ENCODE data around the gene BET1.

The BET1 gene

DNA sequence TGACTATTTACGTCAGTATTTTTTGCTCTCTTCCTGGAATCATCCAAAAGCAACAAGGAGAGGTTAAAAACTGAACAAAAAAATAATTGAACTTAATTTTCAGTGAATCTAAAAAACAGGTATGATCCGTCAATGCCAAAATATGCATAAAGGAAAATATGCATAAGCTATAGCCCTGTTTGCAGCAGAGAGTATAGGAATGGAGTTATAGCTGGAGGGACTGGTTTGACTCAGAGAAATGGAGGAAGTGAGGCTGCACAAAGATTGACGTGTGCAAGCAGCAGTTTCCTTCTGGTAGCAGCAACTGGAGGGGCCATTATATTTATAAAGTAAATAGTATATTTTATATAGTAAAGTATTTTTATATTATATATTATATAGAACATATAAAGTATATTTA is 45.5 kb downstream of the BET1 start:
- no peak for DNase-seq (ENCODE audit: low read depth in 3 of 3, low spot score in 1 of 3)

DNA sequence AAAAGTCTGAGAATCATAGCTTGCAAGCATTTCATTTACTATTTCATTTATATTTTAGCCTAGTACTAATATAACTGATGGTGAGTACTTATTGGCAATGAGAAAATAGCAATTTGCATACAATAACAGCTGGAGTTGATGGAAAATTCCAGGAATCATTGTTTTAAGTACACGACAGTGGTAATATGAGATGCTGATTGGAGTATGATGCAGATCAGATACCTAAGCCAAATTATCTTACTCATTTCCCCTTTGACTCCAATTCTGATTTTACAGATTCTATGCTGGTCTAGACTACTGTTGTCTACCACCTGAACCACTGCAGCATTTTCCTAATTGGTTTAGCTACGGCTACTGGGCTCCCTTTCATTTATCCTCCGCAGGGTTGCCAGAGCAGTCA is 45.9 kb downstream of the BET1 start:
- DNase-seq (ENCODE audit: low read depth in 3 of 3, low spot score in 1 of 3), result no peak

DNA sequence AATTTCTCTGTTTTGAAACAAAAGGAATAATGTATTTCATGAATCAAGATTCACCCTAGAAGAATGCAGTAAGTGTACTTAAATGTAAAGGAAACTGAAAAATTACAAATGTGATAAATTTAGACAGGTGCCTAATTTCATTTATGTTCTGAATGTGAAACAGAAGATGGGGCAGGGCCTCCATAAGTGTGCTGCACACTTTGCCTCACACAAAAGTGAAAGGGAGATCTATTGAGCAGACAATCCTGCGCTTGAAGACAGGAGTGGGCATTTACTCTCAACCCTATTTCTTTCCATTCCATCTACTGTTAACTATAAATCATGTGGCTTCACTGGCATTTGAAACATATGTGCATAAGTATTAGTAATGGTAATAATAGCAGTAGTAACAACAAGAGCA is 46.4 kb downstream of the BET1 start:
- no peak for DNase-seq (ENCODE audit: low read depth in 3 of 3, low spot score in 1 of 3)

DNA sequence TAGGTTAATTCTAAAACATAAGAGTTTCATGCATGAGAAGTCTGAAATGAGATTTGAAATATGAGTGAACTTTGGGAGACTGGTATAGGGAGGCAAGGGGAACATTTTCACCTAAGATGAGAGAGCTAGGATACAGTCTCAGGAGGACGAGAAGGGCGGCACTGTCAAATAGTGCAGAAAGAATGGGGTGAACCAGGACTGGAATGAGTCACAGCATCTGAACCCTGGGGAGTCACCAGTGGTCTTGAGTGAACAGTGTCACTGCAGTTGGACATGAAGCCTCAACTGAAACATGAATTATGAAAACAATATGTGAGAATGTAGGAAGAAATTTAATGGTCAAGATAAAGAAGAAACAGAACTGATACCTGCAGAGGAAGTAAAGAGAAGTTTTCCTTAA is 48.9 kb downstream of the BET1 start:
- DNase-seq (ENCODE audit: low read depth in 3 of 3, low spot score in 1 of 3), result no peak

DNA sequence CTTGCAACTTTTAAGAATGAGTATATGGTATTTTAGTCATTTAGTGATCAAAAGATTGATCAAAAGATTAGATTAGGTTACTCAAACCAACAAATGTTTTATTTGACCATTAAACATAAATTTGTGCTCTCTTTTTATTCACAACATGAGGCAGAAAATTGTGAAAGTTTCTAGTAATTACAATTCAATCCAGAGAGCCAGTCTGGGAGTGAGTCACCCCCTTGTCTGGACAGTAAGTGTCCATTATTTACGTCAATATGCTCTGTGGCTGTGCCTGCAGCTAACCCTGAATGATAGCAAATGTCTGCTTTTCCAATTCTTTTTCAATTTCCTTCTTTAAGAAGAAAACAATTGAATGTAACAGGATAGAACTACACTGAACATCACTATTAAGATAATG is 54.7 kb downstream of the BET1 start:
- DNase-seq (ENCODE audit: low read depth in 3 of 3, low spot score in 1 of 3), result no peak

DNA sequence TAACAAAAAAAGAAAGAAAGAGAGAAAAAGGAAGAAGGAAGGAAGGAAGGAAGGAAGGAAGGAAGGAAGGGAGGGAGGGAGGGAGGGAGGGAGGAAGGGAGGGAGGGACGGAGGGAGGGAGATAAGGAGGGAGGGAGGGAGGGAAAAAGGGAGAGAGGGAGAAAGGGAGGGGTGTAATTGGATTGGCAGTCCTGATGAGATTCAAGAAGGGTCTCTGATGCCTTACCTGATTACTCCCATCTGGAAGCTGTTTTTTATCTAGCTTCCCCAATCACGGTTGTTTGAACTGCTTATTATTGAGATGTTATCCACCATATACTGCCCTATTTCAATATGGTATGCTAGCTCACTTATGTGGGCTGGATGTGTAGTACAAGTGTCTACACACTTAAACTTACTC is 55.3 kb downstream of the BET1 start:
- DNase-seq (ENCODE audit: low read depth in 3 of 3, low spot score in 1 of 3), result no peak

DNA sequence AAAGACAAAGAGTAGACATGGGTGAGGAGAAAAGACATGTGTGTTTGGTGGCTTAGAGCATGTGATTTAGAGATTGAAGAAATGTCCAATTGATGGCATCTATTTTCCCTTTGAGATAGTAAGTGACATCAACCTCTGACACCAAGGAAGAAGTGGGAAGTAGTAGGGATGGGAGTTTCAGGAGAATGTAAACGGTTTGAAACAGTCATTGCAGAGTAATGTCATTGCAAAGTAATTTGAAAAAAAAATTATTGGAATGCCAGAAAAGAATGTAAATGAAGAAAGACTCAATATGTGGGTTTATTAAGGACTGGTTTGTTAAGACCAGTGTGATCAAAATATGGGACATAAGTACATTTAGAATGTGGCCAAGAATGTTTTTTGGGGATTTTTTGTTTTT is 56.0 kb downstream of the BET1 start:
- no peak for DNase-seq (ENCODE audit: low read depth in 3 of 3, low spot score in 1 of 3)

DNA sequence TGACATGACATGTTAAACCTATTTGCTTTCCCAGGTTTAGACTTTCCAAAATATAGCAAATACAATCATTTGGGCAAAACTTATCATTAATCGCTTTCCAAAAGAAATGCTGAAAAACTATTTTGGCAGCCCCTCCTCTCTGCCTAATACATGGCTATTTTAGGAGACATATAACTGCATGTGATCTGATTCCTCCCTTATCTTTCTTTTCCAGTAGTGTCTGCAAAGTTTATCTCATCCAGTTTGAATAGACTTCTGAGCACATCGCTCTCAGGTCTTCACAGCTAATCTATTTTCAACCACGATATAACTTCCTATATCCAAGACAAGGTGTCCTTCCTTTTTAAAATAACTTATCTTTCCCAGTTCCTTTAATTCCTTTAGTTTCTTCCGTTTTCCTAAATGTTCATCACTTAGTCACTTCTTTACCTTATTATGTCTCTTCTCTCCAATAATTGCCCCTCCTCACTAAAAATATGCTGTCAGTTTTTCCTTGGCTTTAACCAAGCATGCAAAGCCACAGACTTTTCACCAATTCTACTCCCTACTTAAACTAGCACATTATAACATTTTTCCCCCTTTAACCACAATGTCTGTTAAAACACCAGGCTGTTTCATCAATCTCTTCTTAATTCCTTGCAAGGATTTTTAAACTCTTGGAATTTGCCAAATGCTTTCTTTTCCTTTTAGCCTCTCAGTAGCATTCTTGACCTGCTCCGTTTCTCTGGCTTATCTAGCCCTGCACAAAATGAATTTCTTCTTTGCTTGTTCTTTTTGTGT is 58.2 kb downstream of the BET1 start:
- no peak for DNase-seq (ENCODE audit: low read depth in 3 of 3, low spot score in 1 of 3)

DNA sequence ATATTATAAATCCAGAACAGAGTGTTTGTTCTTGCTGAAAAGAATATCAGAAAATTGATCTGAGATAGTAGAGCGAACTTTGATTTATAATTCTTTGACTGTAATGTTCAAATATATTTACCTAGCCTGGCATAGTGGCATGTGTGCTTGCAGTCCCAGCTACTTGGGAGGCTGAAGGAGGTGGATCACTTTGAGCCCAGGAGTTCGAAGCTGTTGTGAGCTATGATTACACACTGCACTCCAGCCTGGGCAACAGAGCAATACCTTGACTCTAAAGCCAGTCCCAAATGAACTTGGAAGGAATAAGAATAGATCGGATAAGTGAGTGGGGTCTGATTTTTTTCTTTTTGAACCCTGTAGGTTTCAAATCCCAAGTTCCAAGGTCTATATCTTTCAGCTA is 59.1 kb downstream of the BET1 start:
- no peak for DNase-seq (ENCODE audit: low read depth in 3 of 3, low spot score in 1 of 3)

DNA sequence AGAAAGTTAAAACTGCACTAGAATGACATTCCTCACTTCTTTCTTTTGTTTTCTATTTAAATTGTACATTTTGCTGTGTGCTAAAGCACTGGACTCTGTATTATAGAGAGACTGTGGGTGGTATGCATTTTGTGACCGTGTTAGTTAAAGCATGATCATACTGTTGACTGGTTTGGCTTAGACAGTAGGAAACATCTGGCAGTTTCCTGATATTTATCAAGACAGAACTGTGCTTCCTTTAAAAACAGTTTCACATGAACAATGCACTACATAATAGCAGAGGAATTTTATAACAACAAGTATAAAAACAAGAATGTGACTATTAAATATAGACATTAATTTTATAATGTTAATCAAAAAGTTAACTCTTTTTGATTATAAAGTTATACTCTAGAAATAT is 59.5 kb downstream of the BET1 start:
- DNase-seq (ENCODE audit: low read depth in 3 of 3, low spot score in 1 of 3), result no peak

DNA sequence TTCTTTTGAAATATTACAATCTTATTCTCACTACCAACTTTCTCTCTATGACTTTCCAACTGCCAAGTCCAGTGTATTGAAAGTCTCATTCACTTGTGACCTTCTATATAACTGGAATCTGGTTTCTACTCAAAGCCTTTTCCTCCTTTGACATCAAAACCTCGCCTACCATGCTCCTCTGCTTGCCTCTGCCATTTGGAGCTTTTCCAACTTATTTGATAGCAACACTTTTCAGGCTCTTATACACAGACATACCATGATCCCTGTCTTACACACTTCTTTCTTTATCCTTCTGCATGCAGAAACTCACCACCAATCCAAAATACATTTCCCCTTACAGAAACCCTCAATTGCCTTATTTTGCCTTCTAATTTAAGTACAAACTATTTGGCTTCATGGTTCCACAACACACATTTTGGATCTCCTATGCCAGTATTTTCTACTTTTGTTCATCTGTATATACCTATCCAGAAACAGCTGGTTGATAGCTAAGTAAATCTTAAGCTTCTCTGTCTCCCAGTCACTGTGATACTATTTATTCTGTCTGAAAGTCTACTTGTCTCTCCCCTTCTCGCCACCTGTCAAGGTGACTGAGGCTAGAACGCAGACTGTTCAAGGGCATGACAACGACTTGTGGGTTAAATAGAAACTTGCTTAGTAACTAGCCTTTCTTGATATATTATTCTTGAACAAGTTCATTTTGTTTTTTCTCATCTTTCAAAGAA is 60.2 kb downstream of the BET1 start:
- DNase-seq (ENCODE audit: low read depth in 3 of 3, low spot score in 1 of 3), result no peak

Data from stimulated activated CD4-positive, alpha-beta T cell treated with anti-CD3 and anti-CD28 coated beads, TNF-alpha, amount 100 ng/mL, for 1 hour (primary cell).